Measurements from ENCODE around the gene DTNBP1. TPM values are rescaled to one million over a fixed set of nuclear protein-coding genes. Genes with fewer than 3 reads are reported as not detected.

DTNBP1 gene
- polyA plus RNA-seq, 1 experiment = 19.1 TPM

DNA sequence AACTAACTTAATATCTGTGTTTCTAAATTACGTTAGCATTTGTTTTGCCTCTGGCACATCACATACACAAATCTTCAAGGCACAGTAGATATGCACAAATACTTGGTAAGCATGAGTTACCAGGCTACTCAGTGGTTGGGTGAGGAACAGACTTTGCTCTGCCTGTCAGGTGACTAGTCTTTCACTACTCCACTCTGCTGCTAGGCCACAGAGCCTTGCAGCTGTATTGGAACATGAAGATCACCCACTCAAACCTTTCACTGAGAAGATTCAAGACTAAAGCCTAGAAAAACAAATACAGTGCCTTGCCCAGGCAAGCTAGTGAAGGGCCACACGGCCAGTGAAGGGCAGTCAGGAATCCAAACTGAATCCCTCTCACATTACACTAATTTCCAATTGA is 47.0 kb downstream of the DTNBP1 start:
- no peaks in the 10 kb centered on the region for H3K27me3 ChIP-seq (ENCODE audit: control insufficient read depth, insufficient read depth, low read length)
- POLR2A ChIA-PET = interaction anchor here (0.8 kb wide), 1 partner anchor 586 kb away, joined by 5 read pairs; no protein-coding TSS in a partner anchor
- H3K4me3 ChIP-seq (ENCODE audit: low read depth, low read length) = no peak overlapping the region
- CTCF ChIA-PET = interaction anchor here (0.9 to 1.5 kb wide), 2 partner anchors 8 to 10 kb away, joined by 3 to 9 read pairs; no protein-coding TSS in a partner anchor
- DNase-seq (ENCODE audit: low read depth) = no peak
- H3K36me3 ChIP-seq (ENCODE audit: control insufficient read depth, insufficient read depth, low read length) = peaks cover 1% of the 10 kb centered on the region; the same call in 1 of the 2 replicates
- TF ChIP-seq, protein P1, sequence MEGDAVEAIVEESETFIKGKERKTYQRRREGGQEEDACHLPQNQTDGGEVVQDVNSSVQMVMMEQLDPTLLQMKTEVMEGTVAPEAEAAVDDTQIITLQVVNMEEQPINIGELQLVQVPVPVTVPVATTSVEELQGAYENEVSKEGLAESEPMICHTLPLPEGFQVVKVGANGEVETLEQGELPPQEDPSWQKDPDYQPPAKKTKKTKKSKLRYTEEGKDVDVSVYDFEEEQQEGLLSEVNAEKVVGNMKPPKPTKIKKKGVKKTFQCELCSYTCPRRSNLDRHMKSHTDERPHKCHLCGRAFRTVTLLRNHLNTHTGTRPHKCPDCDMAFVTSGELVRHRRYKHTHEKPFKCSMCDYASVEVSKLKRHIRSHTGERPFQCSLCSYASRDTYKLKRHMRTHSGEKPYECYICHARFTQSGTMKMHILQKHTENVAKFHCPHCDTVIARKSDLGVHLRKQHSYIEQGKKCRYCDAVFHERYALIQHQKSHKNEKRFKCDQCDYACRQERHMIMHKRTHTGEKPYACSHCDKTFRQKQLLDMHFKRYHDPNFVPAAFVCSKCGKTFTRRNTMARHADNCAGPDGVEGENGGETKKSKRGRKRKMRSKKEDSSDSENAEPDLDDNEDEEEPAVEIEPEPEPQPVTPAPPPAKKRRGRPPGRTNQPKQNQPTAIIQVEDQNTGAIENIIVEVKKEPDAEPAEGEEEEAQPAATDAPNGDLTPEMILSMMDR (IDR thresholded peaks at IDR 0.05; ENCODE audit: insufficient read depth, low read depth, low read length) = no peak

DNA sequence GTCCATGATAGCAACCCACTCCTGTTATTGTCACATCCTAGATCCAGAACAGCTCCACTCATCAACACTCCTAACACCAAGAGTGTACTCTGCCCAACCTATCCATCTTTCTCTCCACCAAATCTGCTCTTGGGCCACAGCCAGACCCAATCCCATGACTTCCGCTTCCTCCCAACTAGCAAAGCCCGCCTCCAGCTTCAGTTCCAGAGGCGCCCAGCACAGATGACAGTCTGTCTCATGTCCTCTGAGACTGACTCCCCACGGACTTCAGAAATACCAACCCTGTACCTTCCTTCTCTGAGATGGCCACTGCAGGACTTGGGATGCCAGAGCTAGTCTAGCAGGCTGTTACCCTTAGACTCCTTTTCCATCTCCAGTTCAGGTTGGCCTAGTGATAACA is 48.6 kb downstream of the DTNBP1 start:
- TF ChIP-seq, protein P1 (IDR thresholded peaks at IDR 0.05; ENCODE audit: insufficient read depth, low read depth, low read length) = no peak
- CTCF ChIA-PET = interaction anchor here (0.8 to 1.5 kb wide), 2 partner anchors 9 to 11 kb away, joined by 3 to 9 read pairs; no protein-coding TSS in a partner anchor
- POLR2A ChIA-PET = no interaction called here

DNA sequence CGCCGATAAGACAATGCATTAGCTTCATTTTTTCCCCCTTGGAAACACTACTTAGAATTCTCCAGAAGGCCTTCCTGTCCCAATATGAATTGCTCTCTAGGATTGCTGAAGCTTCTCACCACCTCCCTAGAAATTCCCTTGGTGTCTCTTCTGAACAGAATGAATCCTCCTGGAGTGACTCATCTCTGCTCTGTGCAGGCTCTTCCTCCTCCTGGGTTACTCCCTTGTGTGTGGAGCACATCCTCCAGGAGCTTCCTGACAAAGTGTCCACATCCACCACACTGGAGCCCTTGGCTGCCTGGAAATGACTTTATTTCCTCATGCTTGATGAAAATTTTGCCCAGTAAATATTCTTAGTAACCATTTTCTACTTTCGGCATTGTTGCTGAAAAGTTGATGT is 54.4 kb downstream of the DTNBP1 start:
- TF ChIP-seq, protein P1 (IDR thresholded peaks at IDR 0.05; ENCODE audit: insufficient read depth, low read depth, low read length) = no peak
- no peaks in the 10 kb centered on the region for H3K36me3 ChIP-seq (ENCODE audit: control insufficient read depth, insufficient read depth, low read length)
- H3K4me3 ChIP-seq (ENCODE audit: low read depth, low read length) = no peak overlapping the region
- POLR2A ChIA-PET = interaction anchor here (0.5 to 0.6 kb wide), 2 partner anchors 134 to 1141 kb away, joined by 4 to 6 read pairs; no protein-coding TSS in a partner anchor
- CTCF ChIA-PET = interaction anchor here (0.6 to 1.4 kb wide), 5 partner anchors 10 to 1561 kb away, joined by 3 read pairs; no protein-coding TSS in a partner anchor
- peak; percentile 56 for DNase-seq (ENCODE audit: low read depth)
- H3K27me3 ChIP-seq (ENCODE audit: control insufficient read depth, insufficient read depth, low read length) = no peaks in the 10 kb centered on the region

More for the DNA sequence above, 48.6 kb downstream of the DTNBP1 start:
- H3K27me3 ChIP-seq (ENCODE audit: control insufficient read depth, insufficient read depth, low read length) = no peaks in the 10 kb centered on the region
- no peak for DNase-seq (ENCODE audit: low read depth)
- H3K4me3 ChIP-seq (ENCODE audit: low read depth, low read length) = no peak overlapping the region
- peaks cover 1% of the 10 kb centered on the region; the same call in 1 of the 2 replicates for H3K36me3 ChIP-seq (ENCODE audit: control insufficient read depth, insufficient read depth, low read length)

DNA sequence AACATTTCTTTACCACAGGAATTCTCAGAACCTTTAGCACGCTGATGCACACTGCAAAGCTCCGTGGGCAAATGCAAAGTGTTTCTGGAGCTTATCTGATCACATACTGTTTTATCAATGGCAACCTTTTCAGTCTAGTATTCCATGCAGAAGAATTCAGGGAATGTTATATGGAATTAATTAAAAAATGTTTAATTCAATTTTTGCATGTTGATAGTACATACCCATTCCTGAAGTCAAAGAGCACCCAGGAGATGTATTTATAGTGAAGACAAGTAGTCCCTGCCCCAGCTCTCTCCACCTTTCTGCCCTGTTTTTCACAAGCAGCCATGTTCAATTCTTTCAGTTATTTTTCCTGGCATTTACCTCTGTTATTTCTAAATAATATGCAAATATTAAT is 55.2 kb downstream of the DTNBP1 start:
- DNase-seq (ENCODE audit: low read depth) = no peak
- ChIA-PET CTCF (interaction anchor here (1.4 kb wide), 1 partner anchor 10 kb away, joined by 3 read pairs; no protein-coding TSS in a partner anchor), POLR2A (no interaction called here)
- Histone ChIP-seq H3K4me3 (ENCODE audit: low read depth, low read length) (no peak overlapping the region), H3K36me3 (ENCODE audit: control insufficient read depth, insufficient read depth, low read length) (no peaks in the 10 kb centered on the region), H3K27me3 (ENCODE audit: control insufficient read depth, insufficient read depth, low read length) (no peaks in the 10 kb centered on the region)
- TF ChIP-seq, protein P1 (IDR thresholded peaks at IDR 0.05; ENCODE audit: insufficient read depth, low read depth, low read length) = no peak

DNA sequence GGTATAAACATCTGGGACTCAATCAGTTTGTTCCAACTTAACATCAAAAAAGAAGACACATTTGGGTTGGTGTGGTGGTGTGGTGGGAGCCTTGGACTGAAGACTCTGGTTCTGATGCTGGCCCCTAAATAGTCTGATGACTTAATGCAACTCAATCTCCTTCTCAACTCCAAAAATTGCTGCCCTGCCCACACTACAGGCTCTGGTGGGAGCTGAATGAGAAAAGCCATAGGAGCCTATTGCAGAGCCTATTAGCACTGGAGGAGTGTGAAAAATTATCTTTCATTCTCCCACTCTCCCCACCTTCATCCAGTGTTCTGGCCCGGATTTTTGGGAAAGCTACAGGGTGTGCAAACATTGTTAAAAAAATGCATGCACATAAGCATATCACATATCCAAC is 56.5 kb downstream of the DTNBP1 start:
- Histone ChIP-seq H3K27me3 (ENCODE audit: control insufficient read depth, insufficient read depth, low read length) (no peaks in the 10 kb centered on the region), H3K36me3 (ENCODE audit: control insufficient read depth, insufficient read depth, low read length) (no peaks in the 10 kb centered on the region), H3K4me3 (ENCODE audit: low read depth, low read length) (no peak overlapping the region)
- CTCF ChIA-PET = interaction anchor here (1.0 to 1.1 kb wide), 2 partner anchors 10 to 17 kb away, joined by 3 to 4 read pairs; no protein-coding TSS in a partner anchor
- no peak for DNase-seq (ENCODE audit: low read depth)
- TF ChIP-seq, protein P1 (IDR thresholded peaks at IDR 0.05; ENCODE audit: insufficient read depth, low read depth, low read length) = no peak
- POLR2A ChIA-PET = interaction anchor here (0.5 kb wide), 1 partner anchor 1927 kb away, joined by 12 read pairs; no protein-coding TSS in a partner anchor

Data from BJ (cell line).